ENCODE results near the gene GTPBP1.
A peak's percentile ranks its signal among the peaks of the same experiment; 100 is the strongest.

- TF ChIP-seq POLR2A (IDR thresholded peaks at IDR 0.05; ENCODE audit: low read depth) = no peak
- TF ChIP-seq, protein P1, sequence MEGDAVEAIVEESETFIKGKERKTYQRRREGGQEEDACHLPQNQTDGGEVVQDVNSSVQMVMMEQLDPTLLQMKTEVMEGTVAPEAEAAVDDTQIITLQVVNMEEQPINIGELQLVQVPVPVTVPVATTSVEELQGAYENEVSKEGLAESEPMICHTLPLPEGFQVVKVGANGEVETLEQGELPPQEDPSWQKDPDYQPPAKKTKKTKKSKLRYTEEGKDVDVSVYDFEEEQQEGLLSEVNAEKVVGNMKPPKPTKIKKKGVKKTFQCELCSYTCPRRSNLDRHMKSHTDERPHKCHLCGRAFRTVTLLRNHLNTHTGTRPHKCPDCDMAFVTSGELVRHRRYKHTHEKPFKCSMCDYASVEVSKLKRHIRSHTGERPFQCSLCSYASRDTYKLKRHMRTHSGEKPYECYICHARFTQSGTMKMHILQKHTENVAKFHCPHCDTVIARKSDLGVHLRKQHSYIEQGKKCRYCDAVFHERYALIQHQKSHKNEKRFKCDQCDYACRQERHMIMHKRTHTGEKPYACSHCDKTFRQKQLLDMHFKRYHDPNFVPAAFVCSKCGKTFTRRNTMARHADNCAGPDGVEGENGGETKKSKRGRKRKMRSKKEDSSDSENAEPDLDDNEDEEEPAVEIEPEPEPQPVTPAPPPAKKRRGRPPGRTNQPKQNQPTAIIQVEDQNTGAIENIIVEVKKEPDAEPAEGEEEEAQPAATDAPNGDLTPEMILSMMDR (IDR thresholded peaks at IDR 0.05) = peak; percentile 45 to 74 (median 53)
These were observed 60.5 kb downstream of the GTPBP1 start for GRCh38 chr22:38766076-38766777.

Measured in esophagus muscularis mucosa (tissue), 3 donors.